Glutamatergic neuron (in vitro differentiated cells): ENCODE measurements around the gene CELSR2. TPM values are rescaled to one million over a fixed set of nuclear protein-coding genes. Genes with fewer than 3 reads are reported as not detected.

Experiments
- DNase-seq: peaks from one replicate; pipeline ENCODE4 v3.0.0; 2022
- H3K27ac Mint-ChIP-seq: one replicate; pipeline ENCODE4 v1.8.0; 2020; ENCODE audit warnings: mild to moderate bottlenecking, mixed read lengths, inconsistent platforms; ENCODE audit not compliant: unreplicated experiment
- H3K27me3 Mint-ChIP-seq: one replicate; pipeline ENCODE4 v1.8.0; 2020; ENCODE audit warnings: mild to moderate bottlenecking, moderate library complexity, mixed read lengths, inconsistent platforms; ENCODE audit not compliant: unreplicated experiment
- H3K36me3 Mint-ChIP-seq: one replicate; pipeline ENCODE4 v1.8.0; 2020; ENCODE audit warnings: mild to moderate bottlenecking, mixed read lengths, inconsistent platforms; ENCODE audit not compliant: unreplicated experiment
- H3K4me1 Mint-ChIP-seq: one replicate; pipeline ENCODE4 v1.8.0; 2020; ENCODE audit warnings: mild to moderate bottlenecking, low read depth, mixed read lengths, inconsistent platforms; ENCODE audit not compliant: unreplicated experiment
- H3K4me3 Mint-ChIP-seq: one replicate; pipeline ENCODE4 v1.8.0; 2020; ENCODE audit warnings: mild to moderate bottlenecking, mixed read lengths, inconsistent platforms; ENCODE audit not compliant: unreplicated experiment
- H3K9me3 Mint-ChIP-seq: one replicate; pipeline ENCODE4 v1.8.0; 2020; ENCODE audit warnings: mild to moderate bottlenecking, moderate library complexity, mixed read lengths, inconsistent platforms; ENCODE audit not compliant: unreplicated experiment
- long read RNA-seq: library from polyadenylated mRNA; unstranded; transcript quantifications from one replicate; pipeline ENCODE4 v2.0.0, GENCODE V29; 2020; ENCODE audit not compliant: unreplicated experiment
- total RNA-seq: library from RNA; stranded (reverse); fragmentation: NEBNext Ultra II Directional; extraction: Animal tissue kit (Norgen Biotek cat#: 25700); gene quantifications from one replicate; pipeline ENCODE4 v1.2.1, GENCODE V29; 2021; ENCODE audit not compliant: unreplicated experiment
- TF ChIP-seq, protein P1 (sequence below): fragments of 200-600 bp; sonication (generic); IDR thresholded peaks from one replicate; pipeline ENCODE4 v1.5.0; 2021; ENCODE audit not compliant: partially characterized antibody, unreplicated experiment

Gene CELSR2, protein sequence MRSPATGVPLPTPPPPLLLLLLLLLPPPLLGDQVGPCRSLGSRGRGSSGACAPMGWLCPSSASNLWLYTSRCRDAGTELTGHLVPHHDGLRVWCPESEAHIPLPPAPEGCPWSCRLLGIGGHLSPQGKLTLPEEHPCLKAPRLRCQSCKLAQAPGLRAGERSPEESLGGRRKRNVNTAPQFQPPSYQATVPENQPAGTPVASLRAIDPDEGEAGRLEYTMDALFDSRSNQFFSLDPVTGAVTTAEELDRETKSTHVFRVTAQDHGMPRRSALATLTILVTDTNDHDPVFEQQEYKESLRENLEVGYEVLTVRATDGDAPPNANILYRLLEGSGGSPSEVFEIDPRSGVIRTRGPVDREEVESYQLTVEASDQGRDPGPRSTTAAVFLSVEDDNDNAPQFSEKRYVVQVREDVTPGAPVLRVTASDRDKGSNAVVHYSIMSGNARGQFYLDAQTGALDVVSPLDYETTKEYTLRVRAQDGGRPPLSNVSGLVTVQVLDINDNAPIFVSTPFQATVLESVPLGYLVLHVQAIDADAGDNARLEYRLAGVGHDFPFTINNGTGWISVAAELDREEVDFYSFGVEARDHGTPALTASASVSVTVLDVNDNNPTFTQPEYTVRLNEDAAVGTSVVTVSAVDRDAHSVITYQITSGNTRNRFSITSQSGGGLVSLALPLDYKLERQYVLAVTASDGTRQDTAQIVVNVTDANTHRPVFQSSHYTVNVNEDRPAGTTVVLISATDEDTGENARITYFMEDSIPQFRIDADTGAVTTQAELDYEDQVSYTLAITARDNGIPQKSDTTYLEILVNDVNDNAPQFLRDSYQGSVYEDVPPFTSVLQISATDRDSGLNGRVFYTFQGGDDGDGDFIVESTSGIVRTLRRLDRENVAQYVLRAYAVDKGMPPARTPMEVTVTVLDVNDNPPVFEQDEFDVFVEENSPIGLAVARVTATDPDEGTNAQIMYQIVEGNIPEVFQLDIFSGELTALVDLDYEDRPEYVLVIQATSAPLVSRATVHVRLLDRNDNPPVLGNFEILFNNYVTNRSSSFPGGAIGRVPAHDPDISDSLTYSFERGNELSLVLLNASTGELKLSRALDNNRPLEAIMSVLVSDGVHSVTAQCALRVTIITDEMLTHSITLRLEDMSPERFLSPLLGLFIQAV (N-terminal part only)
- 181 TPM for total RNA-seq
- long read RNA-seq, partial matches to known transcripts, result 5 of 17 reads
- long read RNA-seq, other reads (novel, unspliced or antisense), result 12 of 17 reads

DNA sequence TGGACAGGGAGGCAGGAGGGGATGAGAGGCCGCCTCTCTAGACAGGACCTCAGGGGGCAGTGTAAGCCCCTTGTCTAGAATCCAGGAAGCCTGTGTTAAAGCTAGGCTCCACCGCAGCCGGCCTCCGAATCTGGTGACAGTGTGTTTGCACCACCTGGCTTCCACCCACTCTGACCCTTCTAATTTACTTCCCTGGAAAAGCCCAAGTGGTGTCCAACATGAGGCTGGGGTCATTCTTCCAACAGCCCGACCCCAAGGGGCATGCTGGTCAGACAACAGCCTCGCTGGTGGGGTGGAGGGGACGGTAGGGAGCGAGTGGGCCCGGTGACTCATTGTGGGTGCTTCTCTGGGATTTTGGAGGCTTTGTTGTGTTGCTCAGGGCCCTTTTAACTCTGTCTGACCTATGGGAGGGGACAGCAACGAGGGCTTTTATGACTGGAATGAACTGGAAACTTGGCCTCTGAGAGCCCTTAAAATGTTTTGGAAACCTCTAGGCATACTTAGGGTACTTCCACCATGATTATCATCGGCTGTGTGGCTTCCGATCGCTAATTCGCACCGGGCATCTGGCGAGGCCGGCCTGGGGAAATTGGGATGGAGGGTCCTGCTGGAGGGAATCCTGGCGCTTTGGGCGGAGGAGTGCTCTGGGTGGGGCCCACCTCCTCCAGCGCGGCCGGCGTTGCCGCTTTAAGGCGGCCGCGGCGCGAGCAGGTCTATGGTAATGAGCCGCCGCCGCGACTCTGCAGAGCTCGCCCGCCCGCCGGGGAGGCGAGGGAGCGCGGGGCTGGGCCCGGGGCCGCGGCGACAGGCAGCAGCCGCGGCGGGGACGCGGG, at the start of gene CELSR2:
CELSR2 (plus strand) TSS at position 743 of the 833 bp plus-strand sequence. CDS start 541 bp downstream, outside the sequence.
- H3K27me3 Mint-ChIP-seq, result peaks cover 18% of the 10 kb centered on the region
- peaks cover 12% of the 10 kb centered on the region for H3K9me3 Mint-ChIP-seq
- H3K4me3 Mint-ChIP-seq, result peak within 1 kb of the TSS; percentile 76
- peaks cover 41% of the 10 kb centered on the region for H3K4me1 Mint-ChIP-seq
- peak; percentile 84 for DNase-seq
- H3K27ac Mint-ChIP-seq, result peak within 1 kb of the TSS; percentile 73
- TF ChIP-seq, protein P1, sequence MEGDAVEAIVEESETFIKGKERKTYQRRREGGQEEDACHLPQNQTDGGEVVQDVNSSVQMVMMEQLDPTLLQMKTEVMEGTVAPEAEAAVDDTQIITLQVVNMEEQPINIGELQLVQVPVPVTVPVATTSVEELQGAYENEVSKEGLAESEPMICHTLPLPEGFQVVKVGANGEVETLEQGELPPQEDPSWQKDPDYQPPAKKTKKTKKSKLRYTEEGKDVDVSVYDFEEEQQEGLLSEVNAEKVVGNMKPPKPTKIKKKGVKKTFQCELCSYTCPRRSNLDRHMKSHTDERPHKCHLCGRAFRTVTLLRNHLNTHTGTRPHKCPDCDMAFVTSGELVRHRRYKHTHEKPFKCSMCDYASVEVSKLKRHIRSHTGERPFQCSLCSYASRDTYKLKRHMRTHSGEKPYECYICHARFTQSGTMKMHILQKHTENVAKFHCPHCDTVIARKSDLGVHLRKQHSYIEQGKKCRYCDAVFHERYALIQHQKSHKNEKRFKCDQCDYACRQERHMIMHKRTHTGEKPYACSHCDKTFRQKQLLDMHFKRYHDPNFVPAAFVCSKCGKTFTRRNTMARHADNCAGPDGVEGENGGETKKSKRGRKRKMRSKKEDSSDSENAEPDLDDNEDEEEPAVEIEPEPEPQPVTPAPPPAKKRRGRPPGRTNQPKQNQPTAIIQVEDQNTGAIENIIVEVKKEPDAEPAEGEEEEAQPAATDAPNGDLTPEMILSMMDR, result no peak
- peaks cover 12% of the 10 kb centered on the region for H3K36me3 Mint-ChIP-seq

DNA sequence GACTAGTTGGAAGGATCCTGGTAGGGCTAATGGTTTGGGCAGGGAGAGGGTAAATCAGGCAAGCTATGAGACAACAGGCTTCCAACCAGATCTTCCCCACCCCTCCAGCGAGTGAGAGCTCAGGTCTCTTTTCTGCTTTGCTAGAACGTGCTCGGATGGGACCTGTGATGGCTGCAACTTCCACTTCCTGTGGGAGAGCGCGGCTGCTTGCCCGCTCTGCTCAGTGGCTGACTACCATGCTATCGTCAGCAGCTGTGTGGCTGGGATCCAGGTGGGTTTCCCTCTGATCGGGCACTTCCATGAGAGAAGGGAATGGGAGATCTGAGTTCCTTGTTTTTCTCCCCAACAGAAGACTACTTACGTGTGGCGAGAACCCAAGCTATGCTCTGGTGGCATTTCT, 49.6 kb upstream of the CELSR2 start:
- Mint-ChIP-seq H3K4me1 (peaks cover 3% of the 10 kb centered on the region), H3K9me3 (no peaks in the 10 kb centered on the region), H3K27ac (no peak overlapping the region), H3K27me3 (peaks cover 1% of the 10 kb centered on the region), H3K36me3 (no peaks in the 10 kb centered on the region), H3K4me3 (no peak overlapping the region)
- TF ChIP-seq, protein P1, result no peak
- no peak for DNase-seq

GRCh38 chr1:109201123-109201703, 48.1 kb upstream of the CELSR2 start:
- H3K9me3 Mint-ChIP-seq, result no peaks in the 10 kb centered on the region
- H3K27me3 Mint-ChIP-seq, result peaks cover 1% of the 10 kb centered on the region
- H3K27ac Mint-ChIP-seq, result peak overlapping the region; percentile 28
- H3K4me1 Mint-ChIP-seq, result peaks cover 3% of the 10 kb centered on the region
- DNase-seq, result peak; percentile 37
- TF ChIP-seq, protein P1, result peak; percentile 47
- no peak overlapping the region for H3K4me3 Mint-ChIP-seq
- H3K36me3 Mint-ChIP-seq, result no peaks in the 10 kb centered on the region

- no peaks in the 10 kb centered on the region for H3K36me3 Mint-ChIP-seq
- H3K4me1 Mint-ChIP-seq, result peaks cover 3% of the 10 kb centered on the region
- H3K4me3 Mint-ChIP-seq, result no peak overlapping the region
- H3K27me3 Mint-ChIP-seq, result peaks cover 1% of the 10 kb centered on the region
- DNase-seq, result no peak
- TF ChIP-seq, protein P1, result no peak
- H3K9me3 Mint-ChIP-seq, result no peaks in the 10 kb centered on the region
- no peak overlapping the region for H3K27ac Mint-ChIP-seq
These were observed 44.9 kb upstream of the CELSR2 start for GRCh38 chr1:109204484-109204883.
